GM19463 (cell line): ENCODE data around the gene SPEM1.

ENCODE experiments used
- ATAC-seq: cut with Tn5 transposase; IDR thresholded peaks from one replicate; pipeline ENCODE4 v1.9.1; 2021; ENCODE audit warnings: mild to moderate bottlenecking, moderate library complexity; ENCODE audit not compliant: unreplicated experiment

SPEM1 gene, protein sequence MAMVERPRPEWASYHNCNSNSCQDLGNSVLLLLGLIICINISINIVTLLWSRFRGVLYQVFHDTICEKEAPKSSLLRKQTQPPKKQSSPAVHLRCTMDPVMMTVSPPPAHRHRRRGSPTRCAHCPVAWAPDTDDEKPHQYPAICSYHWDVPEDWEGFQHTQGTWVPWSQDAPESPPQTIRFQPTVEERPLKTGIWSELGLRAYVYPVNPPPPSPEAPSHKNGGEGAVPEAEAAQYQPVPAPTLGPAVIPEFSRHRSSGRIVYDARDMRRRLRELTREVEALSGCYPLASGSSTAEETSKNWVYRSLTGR

DNA sequence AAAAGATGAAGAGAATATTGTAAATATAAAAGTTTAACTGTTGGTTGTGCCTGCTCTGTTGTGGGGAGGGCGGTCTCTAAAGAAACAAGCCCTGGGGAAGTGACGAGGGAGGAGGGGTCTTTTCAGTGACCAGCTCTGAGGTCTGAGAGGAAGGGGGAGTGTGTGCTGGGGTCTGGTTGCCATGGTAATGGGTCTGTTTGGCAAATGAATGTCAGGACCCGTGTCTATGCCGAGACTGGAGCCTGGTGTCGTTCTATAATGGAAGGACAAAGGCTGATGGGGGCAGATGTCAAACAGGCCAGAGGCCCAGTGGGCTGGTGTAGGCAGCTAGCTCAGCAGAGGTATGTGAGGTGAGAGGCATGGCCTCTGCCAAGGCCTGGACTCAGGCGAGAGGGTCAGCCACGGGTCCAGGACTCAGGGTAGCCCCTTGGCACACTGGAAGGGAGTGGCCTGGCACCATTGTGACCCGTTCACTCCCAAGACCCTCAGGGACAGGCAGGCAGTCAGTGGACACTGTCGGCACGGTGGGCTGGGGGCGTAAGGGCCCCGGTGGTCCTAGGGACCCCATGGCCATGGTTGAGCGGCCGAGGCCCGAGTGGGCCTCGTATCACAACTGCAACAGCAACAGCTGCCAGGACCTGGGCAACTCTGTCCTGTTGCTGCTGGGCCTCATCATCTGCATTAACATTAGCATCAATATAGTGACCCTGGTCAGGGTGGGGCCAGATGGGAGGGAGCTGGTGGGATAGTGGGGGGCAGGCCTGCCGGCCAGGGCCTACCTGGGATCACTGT is at the start of gene SPEM1:
Gene SPEM1 (plus strand): TSS at position 506 of the 792 bp plus-strand sequence. CDS start 61 bp downstream, at position 567.
- ATAC-seq: no peak

DNA sequence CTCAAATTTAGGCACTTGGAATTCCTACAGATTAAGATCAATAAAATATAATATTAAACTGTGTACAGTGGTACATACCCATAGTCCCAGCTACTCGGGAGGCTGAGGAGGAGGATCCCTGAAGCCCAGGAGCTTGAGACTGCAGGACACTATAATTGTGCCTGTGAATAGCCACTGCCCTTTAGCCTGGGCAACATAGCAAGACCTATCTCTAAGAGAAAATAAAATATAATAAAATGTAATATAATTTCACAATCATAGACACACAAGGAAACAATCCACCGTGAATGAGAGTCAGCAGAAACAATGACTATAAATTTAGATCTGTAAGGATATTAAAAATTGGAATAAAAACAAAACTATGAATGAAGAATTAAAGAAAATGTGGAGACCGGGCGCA is 49.3 kb upstream of the SPEM1 start:
- ATAC-seq: no peak

DNA sequence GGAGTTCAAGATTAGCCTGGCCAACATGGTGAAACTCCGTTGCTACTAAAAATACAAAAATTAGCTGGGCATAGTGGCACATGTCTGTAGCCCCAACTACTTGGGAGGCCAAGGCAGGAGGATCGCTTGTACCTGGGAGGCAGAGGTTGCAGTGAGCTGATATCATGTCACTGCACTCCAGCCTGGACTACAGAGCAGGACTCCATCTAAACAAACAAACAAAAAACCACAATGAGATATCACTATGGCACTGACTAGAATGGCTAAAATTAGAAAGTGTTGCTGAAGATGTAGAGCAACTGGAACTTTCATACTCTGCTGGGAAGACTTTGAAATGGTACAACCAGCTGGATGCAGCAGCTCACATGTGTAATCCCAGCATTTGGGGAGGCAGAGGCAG is 45.8 kb upstream of the SPEM1 start:
- ATAC-seq: no peak

DNA sequence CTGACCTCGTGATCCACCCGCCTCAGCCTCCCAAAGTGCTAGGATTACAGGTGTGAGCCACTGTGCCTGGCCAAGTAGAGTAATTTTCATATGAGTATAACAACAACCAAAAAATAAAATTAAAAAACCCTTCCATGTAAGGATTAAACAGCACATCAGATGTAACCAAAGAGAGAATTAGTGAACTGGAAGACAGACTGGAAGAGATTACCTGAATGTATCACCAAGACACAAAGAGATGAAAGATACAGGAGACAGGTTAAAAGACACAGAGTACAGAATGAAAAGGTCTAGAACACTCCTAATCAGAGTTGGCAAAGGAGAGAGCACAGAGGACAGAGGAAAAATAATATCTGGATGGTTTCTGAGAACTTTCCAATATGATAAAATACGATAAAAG is 41.0 kb upstream of the SPEM1 start:
- ATAC-seq: no peak

DNA sequence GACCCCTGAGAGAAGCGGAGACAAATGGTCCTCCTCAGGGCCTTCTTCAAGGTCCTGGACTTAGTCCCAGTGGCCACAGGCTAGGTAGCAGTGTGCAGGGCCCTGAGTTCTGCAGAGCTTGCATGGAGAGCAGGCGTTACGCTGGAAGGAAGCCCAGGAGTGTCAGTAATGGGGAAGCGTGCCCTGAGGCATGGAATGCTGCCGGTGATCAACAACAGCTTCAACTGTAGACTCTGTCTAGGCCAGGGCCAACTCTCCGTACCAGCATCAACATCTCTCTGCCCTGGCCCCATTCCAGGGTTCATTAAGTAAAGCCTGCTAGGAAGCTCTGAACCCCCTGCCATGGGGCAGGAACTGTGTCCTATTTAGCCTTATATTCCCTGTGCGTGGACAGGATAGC is 39.8 kb upstream of the SPEM1 start:
- no peak for ATAC-seq

DNA sequence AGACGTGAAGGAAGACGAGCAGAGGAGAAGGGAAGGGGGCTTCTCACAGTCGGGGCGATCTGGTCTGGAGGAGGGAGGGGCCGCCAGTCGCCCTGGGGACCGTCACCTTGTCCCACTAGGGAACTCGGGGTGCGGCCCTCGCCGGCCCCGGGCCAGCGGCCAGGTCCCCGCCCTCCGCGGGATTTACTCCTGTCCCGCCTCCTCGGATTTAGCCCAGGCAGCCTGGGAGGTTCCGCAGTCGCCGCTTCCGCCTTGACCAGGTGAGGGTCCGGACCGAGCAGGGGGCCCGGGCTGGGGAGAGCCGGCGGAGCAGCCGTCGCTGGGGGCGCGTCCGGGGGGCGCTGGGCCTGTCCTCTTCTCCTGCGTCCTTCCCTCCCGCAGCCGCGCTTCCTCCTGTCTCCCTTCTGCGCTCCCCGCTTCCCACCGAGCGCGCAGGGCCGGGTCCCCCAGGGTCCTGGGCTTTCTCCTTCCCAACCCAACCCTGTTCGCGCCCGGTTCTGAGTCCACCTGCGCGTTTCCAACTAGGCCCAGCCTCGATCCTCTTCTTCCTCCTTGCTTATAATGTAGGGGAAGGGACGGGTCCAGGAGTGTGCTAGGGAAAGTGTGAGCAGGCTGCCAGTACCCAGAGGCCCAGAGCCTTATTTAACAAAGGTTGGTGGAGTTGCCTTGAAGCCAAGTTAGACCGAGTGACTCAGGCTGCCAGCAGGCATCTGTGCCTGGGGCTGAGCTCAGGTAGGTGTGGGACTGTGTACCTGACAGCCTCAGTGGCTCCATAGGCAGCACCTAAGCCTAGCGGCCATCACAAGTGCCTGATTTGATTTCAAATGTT is 39.1 kb upstream of the SPEM1 start, which contains the start of gene TNK1:
Gene TNK1 (plus strand): TSS at position 235 of the 829 bp plus-strand sequence. CDS start 1,838 bp downstream, outside the sequence.
- no peak for ATAC-seq

DNA sequence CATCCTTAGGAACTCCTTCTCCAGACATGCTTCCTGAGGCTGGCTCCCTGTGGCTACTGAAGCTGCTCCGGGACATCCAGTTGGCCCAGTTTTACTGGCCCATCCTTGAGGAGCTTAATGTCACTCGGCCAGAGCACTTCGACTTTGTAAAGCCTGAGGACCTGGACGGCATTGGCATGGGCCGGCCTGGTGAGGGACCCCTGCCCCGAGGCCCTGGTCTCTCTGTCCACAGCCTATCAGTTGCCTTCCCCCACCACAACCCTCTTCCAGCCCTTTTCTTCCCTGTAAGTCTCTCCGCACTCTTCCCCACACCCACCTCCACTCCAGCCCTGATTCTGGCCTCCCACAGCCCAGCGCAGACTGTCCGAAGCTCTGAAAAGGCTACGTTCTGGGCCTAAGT is 37.2 kb upstream of the SPEM1 start:
- no peak for ATAC-seq

DNA sequence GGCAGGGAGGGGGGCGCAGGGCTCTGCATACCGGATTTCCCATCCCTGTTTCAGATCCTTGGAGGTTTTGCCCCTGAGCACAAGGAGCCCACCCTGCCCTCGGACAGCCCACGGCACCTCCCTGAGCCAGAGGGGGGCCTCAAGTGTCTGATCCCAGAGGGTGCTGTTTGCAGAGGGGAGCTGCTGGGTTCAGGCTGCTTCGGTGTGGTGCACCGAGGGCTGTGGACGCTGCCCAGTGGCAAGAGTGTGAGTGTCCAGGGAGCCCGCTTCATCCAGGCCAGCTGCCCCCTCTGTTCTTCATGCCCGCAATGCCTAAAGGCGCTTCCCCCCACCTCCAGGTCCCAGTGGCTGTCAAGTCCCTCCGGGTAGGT is 36.8 kb upstream of the SPEM1 start:
- ATAC-seq: no peak

DNA sequence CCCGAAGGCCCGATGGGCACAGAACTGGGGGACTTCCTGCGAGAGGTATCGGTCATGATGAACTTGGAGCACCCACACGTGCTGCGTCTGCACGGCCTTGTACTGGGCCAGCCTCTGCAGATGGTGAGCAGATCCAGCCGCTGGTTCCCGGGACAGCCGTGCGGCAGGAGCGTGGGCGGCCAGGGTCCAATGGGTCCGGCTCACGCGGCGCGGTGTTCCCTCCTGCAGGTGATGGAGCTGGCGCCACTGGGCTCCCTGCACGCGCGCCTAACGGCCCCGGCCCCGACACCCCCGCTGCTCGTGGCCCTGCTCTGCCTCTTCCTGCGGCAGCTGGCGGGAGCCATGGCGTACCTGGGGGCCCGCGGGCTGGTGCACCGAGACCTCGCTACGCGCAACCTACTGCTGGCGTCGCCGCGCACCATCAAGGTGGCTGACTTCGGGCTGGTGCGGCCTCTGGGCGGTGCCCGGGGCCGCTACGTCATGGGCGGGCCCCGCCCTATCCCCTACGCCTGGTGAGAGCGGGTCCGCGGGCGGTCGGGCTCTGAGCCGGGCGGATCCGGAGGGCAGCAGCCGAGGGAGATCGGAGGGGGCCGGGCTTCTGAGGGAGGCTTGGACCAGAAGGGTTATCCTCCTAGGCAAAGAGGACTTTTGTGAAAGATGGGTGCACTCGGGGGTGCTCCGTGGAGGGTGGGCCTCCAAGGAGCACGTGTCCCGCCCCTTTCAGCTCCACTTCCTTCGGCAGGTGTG is 36.2 kb upstream of the SPEM1 start:
- ATAC-seq: no peak

DNA sequence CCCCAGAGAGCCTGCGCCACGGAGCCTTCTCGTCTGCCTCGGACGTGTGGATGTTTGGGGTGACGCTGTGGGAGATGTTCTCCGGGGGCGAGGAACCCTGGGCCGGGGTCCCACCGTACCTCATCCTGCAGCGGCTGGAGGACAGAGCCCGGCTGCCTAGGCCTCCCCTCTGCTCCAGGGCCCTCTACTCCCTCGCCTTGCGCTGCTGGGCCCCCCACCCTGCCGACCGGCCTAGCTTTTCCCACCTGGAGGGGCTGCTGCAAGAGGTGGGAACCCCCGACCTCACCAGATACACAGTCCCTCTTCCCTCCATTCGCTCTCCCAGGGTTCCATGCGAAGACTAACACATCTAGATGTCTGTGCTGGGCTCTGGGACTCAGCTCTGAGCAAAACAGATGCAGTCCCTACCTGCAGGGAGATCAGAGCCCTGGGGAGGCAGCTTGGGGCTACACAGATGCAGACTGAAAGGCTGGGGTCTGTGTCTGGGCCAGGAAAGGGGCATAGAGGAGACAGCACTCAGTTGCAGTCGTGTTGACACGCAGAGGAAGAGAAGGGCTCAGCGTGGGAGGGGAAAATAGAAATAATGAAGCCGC is 35.5 kb upstream of the SPEM1 start:
- no peak for ATAC-seq

DNA sequence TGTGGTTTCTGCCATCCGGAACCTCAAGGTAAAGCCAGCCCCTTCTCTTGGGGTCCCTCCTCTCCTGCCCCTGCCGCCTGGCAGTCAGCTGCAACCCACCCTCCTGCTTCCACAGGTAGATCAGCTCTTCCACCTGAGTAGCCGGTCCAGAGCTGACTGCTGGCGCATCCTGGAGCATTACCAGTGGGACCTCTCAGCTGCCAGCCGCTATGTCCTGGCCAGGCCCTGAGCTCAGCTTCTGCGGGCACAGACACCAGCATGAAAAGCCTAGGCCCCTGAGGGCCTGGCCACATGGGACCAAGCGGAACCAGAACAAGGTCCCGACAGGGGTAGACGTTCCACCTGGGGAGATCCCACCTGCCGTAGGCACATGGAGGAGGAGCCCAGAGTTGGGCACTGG is 31.3 kb upstream of the SPEM1 start:
- ATAC-seq: no peak

DNA sequence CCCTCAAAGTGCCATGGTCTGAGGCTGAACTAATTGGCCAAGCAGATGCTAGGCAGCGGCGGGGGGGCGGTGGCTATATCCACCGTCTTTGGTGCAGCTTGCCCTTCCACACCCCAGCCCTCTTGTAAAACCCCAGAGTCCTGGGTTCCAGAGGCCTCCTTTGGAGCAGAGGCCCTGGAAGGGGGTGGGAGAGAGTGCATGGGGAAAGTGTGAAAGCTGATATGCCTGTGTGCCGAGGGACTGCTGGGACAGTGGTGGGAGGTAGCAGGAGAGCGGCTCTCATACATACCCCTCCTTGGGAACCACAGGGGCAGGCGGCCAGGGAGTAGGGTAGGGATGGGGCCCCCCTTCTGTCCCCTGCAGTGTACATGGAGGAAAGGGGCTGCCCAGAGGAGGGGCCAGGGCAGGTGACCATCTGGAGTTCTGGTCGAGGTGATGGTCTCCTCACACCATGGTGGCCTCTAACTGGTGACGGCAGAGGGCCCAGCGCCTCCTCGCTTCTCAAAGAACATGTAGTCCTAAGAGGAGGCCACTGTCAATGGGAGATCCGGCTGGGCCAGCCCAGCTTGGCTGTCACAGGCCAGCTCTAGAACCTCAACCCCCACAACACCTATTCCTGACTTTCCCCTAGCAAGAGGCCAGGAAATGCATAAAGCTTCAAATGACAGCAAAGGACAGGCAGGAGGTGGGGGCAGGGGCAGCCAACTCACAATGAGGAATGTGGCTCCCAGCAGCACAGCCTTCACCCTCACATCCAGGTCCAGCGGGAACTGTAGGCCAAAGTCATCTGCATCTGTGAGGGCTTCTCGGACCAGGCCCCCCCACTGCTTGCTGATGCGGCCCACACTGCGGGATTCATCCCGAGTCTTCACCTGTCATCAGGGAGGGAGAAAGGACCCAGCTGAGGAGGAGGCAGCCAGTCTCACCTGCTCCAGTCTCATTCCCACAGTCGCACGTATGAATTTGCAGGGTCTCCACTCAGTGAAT is 29.9 kb upstream of the SPEM1 start:
- ATAC-seq: no peak

DNA sequence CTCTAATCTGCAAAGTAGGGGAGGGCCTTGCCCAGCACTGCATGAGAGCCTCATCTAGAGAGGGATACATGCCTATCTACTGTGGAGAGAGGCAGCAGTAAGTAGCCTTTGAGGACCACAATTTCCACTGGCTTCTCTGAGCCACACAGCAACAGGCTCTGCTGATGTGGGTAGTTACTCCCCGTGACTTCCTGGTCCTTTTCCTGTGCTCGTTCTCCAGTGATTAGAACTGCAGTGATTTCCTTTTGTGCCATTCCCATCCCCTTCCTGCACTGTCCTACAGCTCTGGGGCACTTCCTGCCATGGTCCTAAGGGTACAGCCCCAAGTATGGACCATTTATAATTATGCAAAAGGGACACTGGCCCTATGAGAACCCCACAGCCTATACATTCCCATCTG is 28.8 kb upstream of the SPEM1 start:
- ATAC-seq: no peak

DNA sequence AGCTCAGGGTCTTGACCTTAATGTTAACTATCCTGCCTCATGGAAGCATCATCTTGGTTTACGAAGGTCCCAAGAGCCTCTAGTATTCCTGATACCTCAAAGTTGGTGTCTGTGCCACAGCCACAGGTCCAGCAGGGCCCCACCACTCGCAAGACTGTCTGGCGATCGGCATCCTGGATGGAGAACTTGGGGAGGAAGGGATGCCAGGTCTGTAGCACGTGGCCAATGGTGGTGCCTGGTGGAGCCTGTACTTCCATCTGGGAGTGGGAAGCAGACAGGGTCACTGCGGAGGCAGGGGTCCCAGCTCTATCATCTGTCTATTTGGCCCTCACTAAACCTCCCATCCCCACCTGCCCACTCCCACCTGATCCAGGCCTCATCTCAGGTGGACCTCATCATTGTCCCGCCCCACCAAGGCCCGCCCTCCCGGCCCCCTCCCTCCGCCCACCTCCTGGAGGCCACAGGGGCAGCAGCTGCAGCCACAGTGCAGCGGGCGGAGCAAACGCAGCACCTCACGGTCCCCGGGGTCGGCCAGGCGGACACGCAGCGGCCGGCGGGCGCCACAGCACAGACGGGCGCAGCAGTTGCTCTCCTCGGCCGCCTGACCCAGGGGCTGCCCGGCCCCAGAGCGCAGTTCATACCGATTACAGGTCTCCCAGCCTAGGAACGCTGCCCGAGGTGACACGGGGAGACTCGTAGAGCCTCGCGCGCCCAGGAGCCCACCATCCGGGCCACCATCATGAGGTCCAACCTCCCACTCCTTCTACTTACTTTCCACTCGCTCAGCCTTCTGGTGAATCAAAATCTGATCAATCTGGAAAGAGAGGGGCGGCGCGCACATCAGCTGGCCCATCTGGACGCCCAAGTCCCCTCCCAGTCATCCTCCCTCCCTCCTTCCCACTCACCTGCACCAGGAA is 27.2 kb upstream of the SPEM1 start:
- no peak for ATAC-seq

DNA sequence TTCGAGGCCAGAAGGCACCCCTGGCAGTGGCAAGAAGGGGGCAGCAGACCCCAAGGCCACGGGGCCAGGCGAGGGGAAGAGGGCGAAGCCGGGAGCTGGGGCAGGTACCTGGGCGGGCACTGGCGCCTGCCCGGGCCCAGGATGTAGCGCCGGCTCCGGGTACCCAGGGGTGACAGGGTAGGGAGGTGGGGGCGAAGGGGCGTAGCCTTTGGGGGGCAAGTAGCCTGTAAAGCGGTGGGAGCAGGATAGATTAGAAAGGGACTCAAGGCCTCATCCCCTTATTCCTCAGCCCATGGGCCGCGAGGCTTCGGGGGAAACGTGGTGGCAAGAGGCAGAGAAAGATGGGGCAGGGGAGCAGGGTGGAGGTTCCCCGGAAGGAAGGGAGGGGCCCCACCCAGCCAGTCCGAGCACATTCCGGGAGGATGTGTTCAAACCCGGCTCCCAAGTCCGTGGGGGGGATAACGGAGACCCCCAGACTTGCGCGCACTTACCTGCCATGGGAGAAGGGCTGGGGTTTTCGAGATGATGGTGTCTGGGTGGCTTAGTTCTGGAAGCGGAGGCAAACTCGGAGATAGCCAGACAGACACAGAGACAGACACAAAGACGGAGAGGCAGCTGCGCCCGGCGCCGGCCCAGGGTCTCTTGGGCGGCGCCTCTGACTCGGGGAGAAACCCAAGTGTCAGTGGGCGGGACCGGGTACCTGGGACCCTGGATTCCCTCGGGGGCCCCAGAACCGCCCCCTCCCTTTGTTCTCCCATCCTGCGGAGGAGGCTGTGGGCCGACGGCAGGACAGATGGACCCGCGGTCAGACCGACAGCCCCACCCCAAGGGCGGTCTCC is 26.3 kb upstream of the SPEM1 start:
- peak; percentile 37 for ATAC-seq

DNA sequence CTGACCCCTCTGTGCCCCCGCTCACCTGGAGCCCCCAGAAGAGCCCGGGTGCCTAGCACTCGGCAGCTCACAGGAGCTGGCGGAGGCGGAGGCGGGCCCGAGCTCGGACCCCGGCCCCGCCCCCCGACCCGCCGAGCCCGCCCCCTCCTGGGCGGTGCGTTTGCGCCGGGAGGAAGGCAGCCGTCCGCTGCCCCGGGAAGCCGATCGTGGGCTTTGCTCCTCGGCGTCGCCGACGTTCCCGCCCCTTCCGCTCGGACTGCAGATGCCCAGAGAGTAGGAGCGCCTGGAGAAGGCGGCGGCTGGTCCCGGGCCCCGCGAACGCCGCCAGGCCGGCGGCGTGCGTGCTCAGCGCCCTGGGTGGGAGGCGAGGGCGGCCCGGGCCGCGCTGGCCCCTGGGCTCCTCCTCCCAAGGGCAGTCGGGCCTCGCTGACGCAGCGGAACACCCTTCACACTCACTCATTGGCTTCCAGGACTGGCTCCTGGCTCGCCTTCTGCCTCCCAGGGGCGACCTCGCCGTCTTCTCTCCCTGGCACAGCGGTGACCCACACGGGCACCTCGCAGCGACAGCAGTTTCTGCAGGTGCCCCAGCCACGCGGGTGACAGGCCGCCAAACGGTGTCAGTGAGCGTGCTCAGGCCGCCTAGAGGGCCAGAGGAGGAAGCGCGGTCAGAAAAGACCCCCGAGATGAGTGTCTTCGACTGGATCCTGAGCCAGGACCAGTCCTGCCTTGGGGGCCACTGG is 25.5 kb upstream of the SPEM1 start, which contains the start of gene PLSCR3:
Gene PLSCR3 (minus strand): TSS at position 74 of the 740 bp plus-strand sequence. CDS start 415 bp downstream, outside the sequence.
- ATAC-seq: peak; percentile 80
